HEK293T (cell line): ENCODE measurements around the gene AGMO.

Experiments used
- BHLHE40 ChIP-seq: fragments of 450-650 bp; IDR thresholded peaks from 2 replicates; pipeline ENCODE4 v1.6.1; 2016; ENCODE audit warnings: mild to moderate bottlenecking, moderate library complexity, borderline replicate concordance
- ELF4 ChIP-seq: fragments of 450-650 bp; IDR thresholded peaks from 2 replicates; pipeline ENCODE4 v1.6.1; 2017; ENCODE audit warnings: antibody characterized with exemption
- FOXM1 ChIP-seq: fragments of 450-650 bp; IDR thresholded peaks from 2 replicates; pipeline ENCODE4 v1.6.1; 2017; ENCODE audit warnings: mild to moderate bottlenecking, borderline replicate concordance
- SP1 ChIP-seq: fragments of 450-650 bp; IDR thresholded peaks from 2 replicates; pipeline ENCODE4 v1.6.1; 2017

GRCh38 chr7:15584575-15584974 lies 22.8 kb upstream of the AGMO start:
- TF ChIP-seq FOXM1 (no peak), ELF4 (no peak), BHLHE40 (no peak), SP1 (no peak)
